Kidney glomerular epithelial cell (primary cell): ENCODE data around the gene EFL1.

Experiments
- DNase-seq: peaks from one replicate; lab custom pipeline; 2025; lab: John Stamatoyannopoulos, UW

The EFL1 gene

GRCh38 chr15:82150645-82151044 lies 111.9 kb downstream of the EFL1 start:
- no peak for DNase-seq

GRCh38 chr15:82146990-82147461 lies 115.5 kb downstream of the EFL1 start:
- DNase-seq = peak; percentile 59

GRCh38 chr15:82146576-82146975 lies 116.0 kb downstream of the EFL1 start:
- no peak for DNase-seq

GRCh38 chr15:82143390-82144385 lies 118.8 kb downstream of the EFL1 start:
- no peak for DNase-seq

- DNase-seq = no peak
These were observed 121.6 kb downstream of the EFL1 start for GRCh38 chr15:82140886-82141285.

GRCh38 chr15:82139823-82140268 lies 122.7 kb downstream of the EFL1 start:
- DNase-seq = peak; percentile 78

- DNase-seq = no peak
These were observed 124.2 kb downstream of the EFL1 start for GRCh38 chr15:82138306-82138705.

GRCh38 chr15:82137261-82137660 lies 125.3 kb downstream of the EFL1 start:
- no peak for DNase-seq

GRCh38 chr15:82136120-82136519 lies 126.4 kb downstream of the EFL1 start:
- DNase-seq = no peak

- peak; percentile 31 for DNase-seq
These were observed 126.9 kb downstream of the EFL1 start for GRCh38 chr15:82135638-82136037.

GRCh38 chr15:82134461-82134860 lies 128.1 kb downstream of the EFL1 start:
- no peak for DNase-seq

GRCh38 chr15:82133251-82133650 lies 129.3 kb downstream of the EFL1 start:
- no peak for DNase-seq

- DNase-seq = peak; percentile 78
These were observed 129.8 kb downstream of the EFL1 start for GRCh38 chr15:82132742-82133141.

- DNase-seq = no peak
These were observed 130.4 kb downstream of the EFL1 start for GRCh38 chr15:82132096-82132495.

GRCh38 chr15:82130248-82130647 lies 132.3 kb downstream of the EFL1 start:
- no peak for DNase-seq

- DNase-seq = peak; percentile 72
These were observed 132.8 kb downstream of the EFL1 start for GRCh38 chr15:82129761-82130160.

- DNase-seq = no peak
These were observed 133.3 kb downstream of the EFL1 start for GRCh38 chr15:82129149-82129692.

GRCh38 chr15:82128401-82129148 lies 134.0 kb downstream of the EFL1 start:
- no peak for DNase-seq

GRCh38 chr15:82127581-82127980 lies 135.0 kb downstream of the EFL1 start:
- DNase-seq = no peak

- DNase-seq = no peak
These were observed 136.2 kb downstream of the EFL1 start for GRCh38 chr15:82126346-82126745.

- DNase-seq = no peak
These were observed 137.9 kb downstream of the EFL1 start for GRCh38 chr15:82124331-82125263.
